C4-2B (cell line): Measurements from ENCODE around the gene LAMB1.

ENCODE experiments used
- ZFX ChIP-seq: fragments of 450-650 bp; IDR thresholded peaks from 2 replicates; pipeline ENCODE4 v1.6.1; 2017
- TF ChIP-seq, protein P1 (sequence below): fragments of 450-650 bp; conservative IDR thresholded peaks from 2 replicates; pipeline ENCODE4 v1.5.1; 2017; ENCODE audit warnings: mild to moderate bottlenecking

GRCh38 chr7:107966711-107967110 lies 36.2 kb downstream of the LAMB1 start:
- TF ChIP-seq, protein P1, sequence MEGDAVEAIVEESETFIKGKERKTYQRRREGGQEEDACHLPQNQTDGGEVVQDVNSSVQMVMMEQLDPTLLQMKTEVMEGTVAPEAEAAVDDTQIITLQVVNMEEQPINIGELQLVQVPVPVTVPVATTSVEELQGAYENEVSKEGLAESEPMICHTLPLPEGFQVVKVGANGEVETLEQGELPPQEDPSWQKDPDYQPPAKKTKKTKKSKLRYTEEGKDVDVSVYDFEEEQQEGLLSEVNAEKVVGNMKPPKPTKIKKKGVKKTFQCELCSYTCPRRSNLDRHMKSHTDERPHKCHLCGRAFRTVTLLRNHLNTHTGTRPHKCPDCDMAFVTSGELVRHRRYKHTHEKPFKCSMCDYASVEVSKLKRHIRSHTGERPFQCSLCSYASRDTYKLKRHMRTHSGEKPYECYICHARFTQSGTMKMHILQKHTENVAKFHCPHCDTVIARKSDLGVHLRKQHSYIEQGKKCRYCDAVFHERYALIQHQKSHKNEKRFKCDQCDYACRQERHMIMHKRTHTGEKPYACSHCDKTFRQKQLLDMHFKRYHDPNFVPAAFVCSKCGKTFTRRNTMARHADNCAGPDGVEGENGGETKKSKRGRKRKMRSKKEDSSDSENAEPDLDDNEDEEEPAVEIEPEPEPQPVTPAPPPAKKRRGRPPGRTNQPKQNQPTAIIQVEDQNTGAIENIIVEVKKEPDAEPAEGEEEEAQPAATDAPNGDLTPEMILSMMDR: no peak
- no peak for TF ChIP-seq ZFX
